HepG2 (cell line): Measurements from ENCODE around the gene TWF1. TPM values are rescaled to one million over a fixed set of nuclear protein-coding genes. Genes with fewer than 3 reads are reported as not detected.
A peak's percentile ranks its signal among the peaks of the same experiment; 100 is the strongest.

Experiments used
- CHD2 ChIP-seq: IDR thresholded peaks from 2 replicates; pipeline ENCODE4 v1.6.1; 2011; ENCODE audit warnings: low read depth, low read length, improper control_type of control experiment
- EEA1 ChIP-seq: sonication (generic); formaldehyde crosslinking; IDR thresholded peaks from 2 replicates; pipeline ENCODE4 v1.5.1; 2020; ENCODE audit warnings: mild to moderate bottlenecking, missing genetic modification reagents, borderline replicate concordance
- HES4 ChIP-seq: sonication (generic); formaldehyde crosslinking; IDR thresholded peaks from 2 replicates; pipeline ENCODE4 v1.9.0; 2021; ENCODE audit warnings: mild to moderate bottlenecking, missing genetic modification reagents, borderline replicate concordance
- MNT ChIP-seq: fragments of 450-650 bp; IDR thresholded peaks from 2 replicates; pipeline ENCODE4 v1.6.1; 2016
- MXD4 ChIP-seq: IDR thresholded peaks from 2 replicates; pipeline ENCODE4 v1.6.1; 2016; ENCODE audit warnings: mild to moderate bottlenecking, missing biosample characterization, missing genetic modification reagents
- MXI1 ChIP-seq: IDR thresholded peaks from 3 replicates; pipeline ENCODE4 v1.6.1; 2012; ENCODE audit warnings: low read depth, low read length, inconsistent platforms, borderline replicate concordance
- NCOA5 ChIP-seq: sonication (generic); formaldehyde crosslinking; IDR thresholded peaks from 2 replicates; pipeline ENCODE4 v1.4.0; 2020; ENCODE audit warnings: missing genetic modification reagents
- PTBP1 ChIP-seq: fragments of 200-400 bp; formaldehyde crosslinking; IDR thresholded peaks from 2 replicates; pipeline ENCODE4 v1.6.1; 2018; ENCODE audit warnings: low read length, low read depth; ENCODE audit not compliant: poor library complexity, severe bottlenecking
- STAG1 ChIP-seq: sonication (generic); formaldehyde crosslinking; IDR thresholded peaks from 2 replicates; pipeline ENCODE4 v1.4.0; 2020; ENCODE audit warnings: missing genetic modification reagents
- TBX2 ChIP-seq: sonication (generic); formaldehyde crosslinking; IDR thresholded peaks from 2 replicates; pipeline ENCODE4 v1.5.0; 2020; ENCODE audit warnings: missing genetic modification reagents, mild to moderate bottlenecking, borderline replicate concordance
- ZNF230 ChIP-seq: sonication (generic); formaldehyde crosslinking; IDR thresholded peaks from 2 replicates; pipeline ENCODE4 v1.4.0; 2020; ENCODE audit warnings: mild to moderate bottlenecking, missing genetic modification reagents
- ZNF296 ChIP-seq: sonication (generic); formaldehyde crosslinking; conservative IDR thresholded peaks from 2 replicates; pipeline ENCODE4 v1.5.0; 2020; ENCODE audit warnings: mild to moderate bottlenecking, missing genetic modification reagents
- ZNF317 ChIP-seq: sonication (generic); formaldehyde crosslinking; IDR thresholded peaks from 2 replicates; pipeline ENCODE4 v1.5.0; 2020; ENCODE audit warnings: mild to moderate bottlenecking, missing genetic modification reagents
- ZNF354B ChIP-seq: sonication (generic); formaldehyde crosslinking; IDR thresholded peaks from 2 replicates; pipeline ENCODE4 v1.8.0; 2022; ENCODE audit warnings: mild to moderate bottlenecking, missing genetic modification reagents
- ZNF446 ChIP-seq: sonication (generic); formaldehyde crosslinking; IDR thresholded peaks from 2 replicates; pipeline ENCODE4 v1.5.0; 2020; ENCODE audit warnings: mild to moderate bottlenecking, missing genetic modification reagents
- ZNF605 ChIP-seq: sonication (generic); formaldehyde crosslinking; IDR thresholded peaks from 2 replicates; pipeline ENCODE4 v1.8.0; 2022; ENCODE audit warnings: mild to moderate bottlenecking, missing genetic modification reagents
- ZNF878 ChIP-seq: sonication (generic); formaldehyde crosslinking; IDR thresholded peaks from 2 replicates; pipeline ENCODE4 v1.8.1; 2023; ENCODE audit warnings: mild to moderate bottlenecking, missing genetic modification reagents, moderate library complexity
- polyA plus RNA-seq, 8 experiments: library from polyadenylated mRNA; depleted of rRNA in 3 of 8; stranded (reverse) in 7 of 8; unstranded in 1 of 8; fragments of >200 nt; fragmentation: Illumina TruSeq in 4 of 8; extraction: Trizol in 4 of 8; gene quantifications; 2 replicates each; pipeline versions ENCODE4 v1.2.1 to v1.2.3, GENCODE V29; 2011 to 2016; ENCODE audit warnings: low read depth in 4 of 8, missing spikeins in 1 of 8, mixed read lengths in 1 of 8; ENCODE audit not compliant: insufficient read depth in 1 of 8
- total RNA-seq, 5 experiments: library from RNA; depleted of rRNA; stranded (reverse); fragments of >200 nt; fragmentation: Illumina TruSeq; extraction: Trizol; gene quantifications; 2 replicates each; pipeline ENCODE4 v1.2.3, GENCODE V29; 2016; ENCODE audit warnings: low read depth in 1 of 5
- TF ChIP-seq, protein P1 (sequence below), 2 experiments: sonication (generic) in 1 of 2; formaldehyde crosslinking in 1 of 2; IDR thresholded peaks; 2 replicates each; pipeline versions ENCODE4 v1.4.0 to v1.6.1; 2016 to 2020; ENCODE audit warnings: borderline replicate concordance in 1 of 2, low read depth in 1 of 2, mild to moderate bottlenecking in 1 of 2, missing genetic modification reagents in 1 of 2
- TF ChIP-seq, protein P2 (sequence below): IDR thresholded peaks from 2 replicates; pipeline ENCODE4 v1.6.1; 2016; ENCODE audit warnings: low read depth, control low read depth
- TF ChIP-seq, protein P3 (sequence below): sonication (generic); formaldehyde crosslinking; IDR thresholded peaks from 2 replicates; pipeline ENCODE4 v1.5.1; 2020; ENCODE audit warnings: missing genetic modification reagents, mild to moderate bottlenecking, borderline replicate concordance

The TWF1 gene
- total and polyA plus RNA-seq, 2 of the 13 experiments (the other 11 are each of a cell fraction or from before 2014, with no cell fraction given): 32.3 to 85.5 TPM

GRCh38 chr12:43758247-43758727 lies 47.8 kb downstream of the TWF1 start (continued):
- TF ChIP-seq, protein P1, sequence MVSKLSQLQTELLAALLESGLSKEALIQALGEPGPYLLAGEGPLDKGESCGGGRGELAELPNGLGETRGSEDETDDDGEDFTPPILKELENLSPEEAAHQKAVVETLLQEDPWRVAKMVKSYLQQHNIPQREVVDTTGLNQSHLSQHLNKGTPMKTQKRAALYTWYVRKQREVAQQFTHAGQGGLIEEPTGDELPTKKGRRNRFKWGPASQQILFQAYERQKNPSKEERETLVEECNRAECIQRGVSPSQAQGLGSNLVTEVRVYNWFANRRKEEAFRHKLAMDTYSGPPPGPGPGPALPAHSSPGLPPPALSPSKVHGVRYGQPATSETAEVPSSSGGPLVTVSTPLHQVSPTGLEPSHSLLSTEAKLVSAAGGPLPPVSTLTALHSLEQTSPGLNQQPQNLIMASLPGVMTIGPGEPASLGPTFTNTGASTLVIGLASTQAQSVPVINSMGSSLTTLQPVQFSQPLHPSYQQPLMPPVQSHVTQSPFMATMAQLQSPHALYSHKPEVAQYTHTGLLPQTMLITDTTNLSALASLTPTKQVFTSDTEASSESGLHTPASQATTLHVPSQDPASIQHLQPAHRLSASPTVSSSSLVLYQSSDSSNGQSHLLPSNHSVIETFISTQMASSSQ (IDR thresholded peaks at IDR 0.05; ENCODE audit: low read depth): no peak
- TF ChIP-seq, protein P1 (CRISPR knock-in tag; IDR thresholded peaks at IDR 0.05; ENCODE audit: borderline replicate concordance): 0 out of 2 replicates have a peak, but pooled peaks have one; percentile 3
- TF ChIP-seq MXI1 (peak; percentile 93; the same call in 2 of the 3 replicates), ZNF296 (CRISPR knock-in tag) (no peak), ZNF446 (CRISPR knock-in tag) (peak; percentile 47; the same call in 1 of the 2 replicates), STAG1 (CRISPR knock-in tag) (no peak), ZNF878 (CRISPR knock-in tag) (no peak), NCOA5 (CRISPR knock-in tag) (no peak), ZNF230 (CRISPR knock-in tag) (peak; percentile 77), ZNF354B (CRISPR knock-in tag) (0 out of 2 replicates have a peak, but pooled peaks have one; percentile 31), ZNF317 (CRISPR knock-in tag) (peak; percentile 4; the same call in 1 of the 2 replicates), MNT (peak; percentile 49; the same call in 1 of the 2 replicates), PTBP1 (no peak), MXD4 (CRISPR knock-in tag) (peak; percentile 70; the same call in 1 of the 2 replicates), HES4 (CRISPR knock-in tag) (0 out of 2 replicates have a peak, but pooled peaks have one; percentile 25), ZNF605 (CRISPR knock-in tag) (peak; percentile 70; the same call in 1 of the 2 replicates), CHD2 (no peak), TBX2 (CRISPR knock-in tag) (no peak), EEA1 (0 out of 2 replicates have a peak, but pooled peaks have one; percentile 36)
- TF ChIP-seq, protein P2, sequence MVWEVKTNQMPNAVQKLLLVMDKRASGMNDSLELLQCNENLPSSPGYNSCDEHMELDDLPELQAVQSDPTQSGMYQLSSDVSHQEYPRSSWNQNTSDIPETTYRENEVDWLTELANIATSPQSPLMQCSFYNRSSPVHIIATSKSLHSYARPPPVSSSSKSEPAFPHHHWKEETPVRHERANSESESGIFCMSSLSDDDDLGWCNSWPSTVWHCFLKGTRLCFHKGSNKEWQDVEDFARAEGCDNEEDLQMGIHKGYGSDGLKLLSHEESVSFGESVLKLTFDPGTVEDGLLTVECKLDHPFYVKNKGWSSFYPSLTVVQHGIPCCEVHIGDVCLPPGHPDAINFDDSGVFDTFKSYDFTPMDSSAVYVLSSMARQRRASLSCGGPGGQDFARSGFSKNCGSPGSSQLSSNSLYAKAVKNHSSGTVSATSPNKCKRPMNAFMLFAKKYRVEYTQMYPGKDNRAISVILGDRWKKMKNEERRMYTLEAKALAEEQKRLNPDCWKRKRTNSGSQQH (CRISPR knock-in tag): peak; percentile 61; the same call in 1 of the 2 replicates
- TF ChIP-seq, protein P3, sequence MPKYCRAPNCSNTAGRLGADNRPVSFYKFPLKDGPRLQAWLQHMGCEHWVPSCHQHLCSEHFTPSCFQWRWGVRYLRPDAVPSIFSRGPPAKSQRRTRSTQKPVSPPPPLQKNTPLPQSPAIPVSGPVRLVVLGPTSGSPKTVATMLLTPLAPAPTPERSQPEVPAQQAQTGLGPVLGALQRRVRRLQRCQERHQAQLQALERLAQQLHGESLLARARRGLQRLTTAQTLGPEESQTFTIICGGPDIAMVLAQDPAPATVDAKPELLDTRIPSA (CRISPR knock-in tag): 0 out of 2 replicates have a peak, but pooled peaks have one; percentile 7
